Measurements from ENCODE around the gene LBR.

Gene LBR

DNA sequence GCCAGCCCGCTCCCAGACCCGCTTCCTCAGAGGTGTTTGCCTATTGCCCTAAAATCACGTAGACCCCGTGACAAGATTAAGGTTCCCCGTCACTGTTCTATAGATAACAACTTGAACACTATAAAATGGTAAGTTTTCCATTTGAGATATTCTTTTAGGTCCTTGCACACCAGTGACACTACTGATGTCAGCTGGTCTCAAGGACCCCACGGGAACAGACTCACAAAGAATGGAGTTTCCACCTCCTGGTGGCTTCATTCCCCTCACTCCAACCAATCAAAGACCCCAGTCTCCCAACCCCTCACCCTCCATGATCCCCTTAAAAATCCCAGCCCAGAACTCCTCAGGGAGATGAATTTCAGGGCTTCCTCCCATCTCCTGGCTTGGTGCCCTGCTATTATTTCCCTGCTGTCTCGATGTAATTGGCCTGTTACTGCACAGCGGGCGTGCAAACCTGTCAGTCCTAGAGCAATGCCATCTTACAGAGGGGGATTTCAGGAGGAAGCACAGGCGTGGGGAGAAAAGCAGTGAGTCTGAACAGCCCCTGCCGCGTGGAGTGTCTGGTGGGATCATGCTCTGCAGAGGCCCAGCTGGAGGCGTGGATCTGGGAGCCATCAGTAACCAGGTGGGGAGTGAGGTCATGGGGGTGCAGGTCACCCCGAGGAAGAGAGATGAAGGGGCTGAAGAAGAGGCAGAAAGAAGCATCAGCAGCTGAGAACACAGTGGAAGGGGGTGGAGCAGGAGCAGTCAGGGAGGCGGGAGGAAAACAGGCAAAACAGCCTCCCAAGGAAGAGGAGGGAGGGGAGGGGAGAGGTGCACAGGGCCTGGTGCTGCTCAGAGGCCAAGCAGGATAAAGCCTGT is 35.1 kb upstream of the LBR start:
- DNase-seq = no peak

DNA sequence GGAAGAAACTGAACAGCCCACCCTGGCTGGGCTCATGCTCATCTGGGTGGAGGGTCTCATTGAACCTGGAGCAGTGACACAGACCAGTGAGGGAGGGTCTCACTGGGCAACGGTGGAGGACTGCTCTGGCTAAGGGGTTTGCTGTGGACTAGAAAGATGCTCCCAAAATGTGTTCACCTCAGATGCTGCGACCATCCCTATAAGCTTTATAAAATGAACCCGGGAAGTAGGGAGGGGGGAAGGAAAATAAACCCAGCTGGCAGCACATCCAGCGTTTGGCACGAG is 34.5 kb upstream of the LBR start:
- no peak for DNase-seq

DNA sequence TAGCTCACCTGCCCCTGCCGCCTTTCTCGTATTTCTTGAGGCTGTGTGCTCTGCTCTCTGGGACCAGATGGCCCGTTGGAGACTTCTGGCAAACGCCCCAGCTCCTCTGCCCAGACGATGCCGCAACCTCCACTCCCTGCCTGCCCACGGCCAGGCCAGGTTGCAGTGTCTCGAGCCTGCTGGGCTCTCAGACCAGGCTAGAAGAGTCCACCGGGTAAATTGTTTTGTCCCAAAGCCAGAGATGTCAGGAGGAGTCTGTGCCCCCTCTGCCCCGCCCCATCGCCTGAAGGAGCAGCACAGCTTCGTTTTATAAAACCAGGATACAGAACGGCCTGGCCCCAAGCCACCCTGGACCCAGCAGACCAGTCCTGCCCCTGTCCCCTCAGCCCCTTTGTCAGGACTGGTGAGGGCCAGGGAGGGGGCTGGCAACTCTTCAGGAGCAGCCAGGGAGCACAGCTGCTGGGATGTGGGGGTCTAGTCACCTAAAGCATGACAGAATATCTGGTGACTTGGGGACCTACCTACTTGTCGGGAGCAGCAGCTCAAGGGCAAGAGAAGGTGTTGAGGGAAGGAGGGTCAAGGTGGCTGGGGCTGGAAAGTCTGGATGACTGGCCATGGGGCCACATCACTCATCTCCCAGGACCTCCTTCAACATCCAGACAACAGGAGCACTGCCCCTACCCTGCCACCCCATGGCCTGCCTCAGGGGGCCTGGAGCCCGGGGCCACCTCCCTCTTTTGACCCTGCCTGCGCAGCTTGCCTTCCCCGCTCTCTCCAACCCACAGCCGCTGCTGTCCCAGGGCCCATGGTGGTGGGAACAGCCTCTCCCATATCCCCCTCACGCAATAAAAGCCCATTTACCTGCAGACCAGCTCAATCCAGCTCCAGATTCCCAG is 33.9 kb upstream of the LBR start:
- no peak for DNase-seq

DNA sequence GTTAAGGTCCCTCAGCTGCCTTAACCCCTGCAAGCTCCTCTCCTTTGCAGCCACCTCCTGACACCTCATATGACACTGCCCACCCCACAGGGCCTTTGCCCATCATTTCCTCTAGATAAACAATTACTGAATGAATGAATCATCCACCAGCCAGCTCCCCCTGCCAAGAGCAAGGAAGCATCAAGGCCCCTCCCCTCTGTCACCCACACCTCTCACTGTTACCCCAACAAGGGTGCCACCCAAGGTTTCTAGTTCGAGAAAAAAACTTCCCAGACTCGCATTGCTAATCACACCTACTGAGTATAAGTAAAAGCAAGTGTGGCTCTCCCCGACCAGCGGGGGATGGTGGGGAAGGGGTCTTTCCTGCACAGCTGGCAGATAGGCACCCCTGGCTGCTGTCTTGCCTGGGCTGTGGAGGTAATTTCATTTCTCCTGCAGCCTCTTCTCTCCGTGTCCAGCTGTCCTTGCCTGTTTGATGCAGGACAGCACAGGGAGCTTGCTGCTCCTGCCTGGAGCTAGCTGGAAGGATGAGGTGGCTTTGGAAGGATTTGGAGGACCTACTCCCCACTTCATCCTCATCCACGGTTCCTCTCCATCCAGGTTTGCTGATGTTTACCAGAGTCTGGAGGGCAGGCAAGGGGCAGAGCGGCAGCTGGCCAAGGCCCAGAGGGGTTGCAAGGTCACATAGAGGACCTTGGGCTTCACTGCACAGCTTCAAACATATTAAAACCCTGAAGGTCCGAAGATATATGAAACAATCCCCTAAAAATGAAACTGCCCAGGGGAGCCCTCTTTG is 33.1 kb upstream of the LBR start:
- no peak for DNase-seq

DNA sequence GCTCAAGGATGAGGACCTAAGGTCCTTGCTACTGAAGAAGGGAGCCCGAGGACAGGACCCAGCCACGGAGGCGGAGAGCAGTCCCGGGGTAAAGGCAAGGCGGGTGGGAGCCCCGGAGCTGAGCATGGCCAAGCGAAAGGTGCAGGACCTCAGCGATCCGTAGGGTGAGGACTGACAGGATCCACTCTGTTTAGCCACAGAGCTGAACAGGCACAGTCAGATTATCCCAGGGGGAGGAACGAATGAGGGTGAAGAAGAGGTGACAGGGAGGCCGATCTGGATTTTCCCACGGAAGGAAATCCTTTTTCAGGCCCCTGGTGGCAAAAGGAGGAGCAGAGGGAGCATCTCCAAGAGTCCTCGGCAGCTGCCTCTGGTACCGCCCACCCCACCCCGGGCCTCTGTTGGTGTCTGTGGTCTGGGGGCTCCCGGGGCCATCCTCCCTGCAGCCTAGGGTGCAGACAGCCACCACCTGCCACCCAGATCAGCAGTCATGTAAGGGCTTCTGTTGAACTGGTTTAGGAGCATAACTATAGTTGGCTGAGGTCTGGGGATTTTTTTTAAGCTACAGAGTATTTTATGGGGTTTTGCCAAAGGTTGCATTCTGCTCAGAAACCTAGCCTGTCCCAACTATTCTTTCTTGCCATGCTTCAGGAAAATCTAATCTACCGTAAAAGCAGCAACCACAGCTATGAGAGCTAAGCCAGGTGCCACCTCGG is 32.3 kb upstream of the LBR start:
- no peak for DNase-seq

DNA sequence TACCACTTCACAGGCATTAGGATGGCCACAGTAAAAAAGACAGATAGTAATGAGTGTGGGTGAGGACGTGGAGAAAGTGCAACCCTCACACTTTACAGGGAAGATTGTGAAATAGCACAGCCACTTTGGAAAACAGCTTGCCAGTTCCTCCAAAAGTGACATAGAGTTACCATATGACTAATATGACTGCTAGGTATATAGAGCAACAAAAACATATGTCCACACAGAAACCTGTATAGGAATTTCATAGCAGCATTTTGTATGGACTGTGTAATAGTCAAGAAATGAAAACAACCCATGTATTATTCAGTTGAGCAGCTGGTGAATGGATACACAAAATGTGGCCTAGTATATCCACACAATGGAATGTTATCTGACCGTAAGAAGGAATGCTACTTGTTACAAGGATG is 30.4 kb upstream of the LBR start:
- DNase-seq = peak; percentile 83

DNA sequence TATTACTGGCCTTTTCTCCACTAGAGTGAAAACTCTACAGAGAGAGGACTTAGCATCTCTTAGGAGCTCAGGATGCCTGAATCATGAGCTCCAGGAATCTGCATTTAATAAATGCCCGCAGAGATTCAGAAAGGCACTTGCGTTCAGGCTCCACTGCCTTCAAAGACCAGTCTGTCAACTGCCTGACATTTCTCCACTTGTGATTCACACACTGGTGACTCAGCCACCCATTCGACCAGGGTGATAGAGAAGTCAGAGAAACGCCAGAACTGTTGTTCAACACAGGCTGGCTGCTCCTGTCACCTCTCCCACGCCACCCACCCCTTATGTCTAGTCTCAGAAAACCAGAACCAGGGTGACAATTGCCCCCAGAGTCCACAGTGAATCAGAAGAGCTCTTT is 26.9 kb upstream of the LBR start:
- DNase-seq = peak; percentile 85

DNA sequence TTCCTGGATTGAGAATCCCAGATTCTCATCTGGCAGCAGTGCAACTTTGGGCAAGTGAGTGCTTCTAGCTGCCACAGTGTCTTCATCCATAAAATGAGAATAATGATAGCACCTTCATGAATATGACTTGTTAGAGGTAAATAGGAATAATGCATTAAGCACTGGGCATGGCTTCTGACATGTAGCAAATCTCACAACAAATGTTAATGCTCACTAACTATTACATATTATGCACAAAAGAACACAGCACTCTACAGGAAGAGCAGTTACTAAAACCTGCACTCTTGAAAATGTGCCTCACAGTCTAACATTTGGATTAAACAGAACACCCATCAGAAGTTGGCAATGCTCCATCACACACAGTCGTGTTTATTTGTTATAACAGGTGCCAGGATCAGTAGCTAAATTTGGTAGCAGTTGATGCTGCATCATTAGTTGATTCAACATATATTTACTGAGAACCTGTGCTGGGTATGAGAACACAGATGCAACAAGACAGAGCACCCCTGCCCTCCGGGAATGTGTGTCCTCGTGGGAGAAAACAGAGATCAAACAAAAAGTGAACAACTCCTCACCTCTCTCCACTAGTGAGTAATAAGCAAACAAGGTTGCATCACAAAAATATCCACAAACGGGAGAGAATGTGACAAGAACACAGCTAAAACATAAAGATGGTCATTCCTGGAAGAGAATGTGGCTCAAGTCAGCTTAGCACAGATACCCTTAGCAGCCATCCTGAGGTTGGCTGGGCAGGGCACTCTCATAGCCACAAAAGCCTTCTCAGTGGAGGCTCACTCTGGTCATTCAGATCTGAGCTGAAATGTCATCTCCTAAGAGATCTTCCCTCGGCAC is 26.2 kb upstream of the LBR start:
- peak; percentile 10 for DNase-seq

DNA sequence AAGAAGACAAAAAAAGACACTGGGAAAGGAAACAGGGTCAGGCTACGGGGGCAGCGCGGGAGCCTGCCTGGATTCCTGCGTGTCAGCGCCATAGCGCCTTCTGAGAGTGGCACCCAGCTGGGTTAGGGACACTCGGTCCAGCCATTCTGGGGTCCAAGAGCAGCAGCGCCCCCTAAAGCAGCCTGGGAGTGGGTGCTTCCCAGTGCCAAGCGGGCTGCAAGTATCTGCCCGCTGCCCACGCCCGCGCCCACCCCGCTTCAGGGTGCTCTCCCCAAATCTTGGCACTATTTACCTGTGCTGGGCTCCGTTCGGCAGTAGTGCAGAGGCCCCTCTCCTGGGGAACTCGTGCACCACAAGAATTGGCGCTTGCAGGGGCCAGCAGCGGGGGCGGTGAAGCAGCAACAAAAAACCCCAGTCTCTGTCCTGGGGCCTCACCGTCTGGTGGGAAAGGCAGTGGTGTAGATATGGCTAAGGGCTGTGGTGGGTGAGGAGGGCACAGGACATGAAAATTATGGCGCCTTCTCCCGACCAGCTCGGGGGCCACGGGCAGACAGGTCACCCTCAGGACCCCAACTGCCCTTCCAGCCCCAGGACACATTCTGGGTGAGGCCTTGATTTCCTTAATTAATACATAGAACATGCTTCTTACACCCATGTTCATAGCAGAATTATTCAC is 24.1 kb upstream of the LBR start:
- DNase-seq = no peak

DNA sequence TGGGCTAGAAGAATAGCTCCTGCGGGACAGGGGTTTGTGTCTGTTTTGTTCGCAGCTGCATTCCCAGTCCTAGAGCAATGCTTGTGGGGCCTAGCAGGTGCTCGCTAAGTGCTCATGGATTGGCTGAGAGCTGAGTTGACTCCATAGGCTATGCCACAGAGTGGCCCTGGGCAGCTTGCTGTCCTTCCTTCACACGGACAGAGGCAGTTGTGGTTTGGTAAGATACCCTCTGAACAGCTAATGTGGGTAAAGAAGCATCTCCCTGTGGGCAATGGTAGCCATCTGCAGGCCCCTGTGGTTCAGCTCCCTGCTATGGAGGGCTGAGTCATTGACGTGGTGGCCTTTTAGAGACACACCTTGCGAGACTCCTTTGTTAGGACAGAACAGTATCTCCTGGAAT is 23.5 kb upstream of the LBR start:
- DNase-seq = peak; percentile 51

DNA sequence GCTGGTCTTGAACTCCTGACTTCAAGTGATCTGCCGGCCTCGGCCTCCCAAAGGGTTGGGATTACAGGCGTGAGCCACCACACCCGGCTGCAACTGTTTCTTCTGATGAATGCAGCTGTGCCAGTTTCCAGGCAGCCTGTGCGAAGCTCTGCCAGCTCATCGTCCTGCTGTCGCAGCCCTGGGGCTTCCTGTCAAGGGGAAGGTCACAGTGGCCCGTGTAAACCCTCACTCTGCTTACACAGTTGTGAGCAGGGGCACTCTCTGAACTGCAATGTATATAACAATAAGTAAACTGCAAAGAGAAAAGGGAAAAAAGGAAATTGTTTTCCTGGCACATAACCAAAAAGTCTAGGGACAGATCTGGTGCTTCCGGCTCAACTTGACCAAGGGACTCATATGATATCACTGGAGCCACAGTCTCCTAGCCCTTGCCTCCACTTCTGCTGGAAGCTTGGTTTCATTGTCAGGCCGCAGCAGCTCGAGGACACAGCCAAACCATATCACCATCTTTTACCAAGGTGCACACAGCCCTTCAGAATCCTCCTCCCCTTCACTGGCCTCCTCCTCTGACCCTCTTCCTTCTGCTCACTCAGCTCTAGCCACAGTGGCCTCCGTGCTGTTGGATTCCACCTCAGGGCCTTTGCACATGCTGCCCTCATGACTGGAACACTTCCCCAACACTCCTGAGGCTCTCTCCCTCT is 22.8 kb upstream of the LBR start:
- peak; percentile 12 for DNase-seq

DNA sequence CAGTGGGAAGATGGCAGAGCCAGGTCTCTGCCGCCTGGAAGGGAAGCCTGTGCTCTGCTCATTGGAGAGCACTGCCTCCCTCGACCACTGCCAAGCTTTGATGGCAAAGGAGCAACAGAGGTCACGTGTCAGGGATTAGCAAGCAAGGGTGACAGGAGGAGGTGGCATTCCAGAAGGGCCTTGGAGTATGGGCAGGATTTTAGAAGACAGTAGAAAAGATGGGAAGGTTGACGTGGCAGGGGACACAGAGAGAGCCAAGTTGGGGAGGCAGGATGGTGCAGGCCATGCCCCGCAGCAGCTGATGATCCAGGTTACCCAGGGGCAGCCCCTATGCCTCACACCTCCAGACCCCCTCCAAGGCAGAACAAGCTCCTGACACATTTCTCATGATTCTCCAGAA is 21.9 kb upstream of the LBR start:
- no peak for DNase-seq

DNA sequence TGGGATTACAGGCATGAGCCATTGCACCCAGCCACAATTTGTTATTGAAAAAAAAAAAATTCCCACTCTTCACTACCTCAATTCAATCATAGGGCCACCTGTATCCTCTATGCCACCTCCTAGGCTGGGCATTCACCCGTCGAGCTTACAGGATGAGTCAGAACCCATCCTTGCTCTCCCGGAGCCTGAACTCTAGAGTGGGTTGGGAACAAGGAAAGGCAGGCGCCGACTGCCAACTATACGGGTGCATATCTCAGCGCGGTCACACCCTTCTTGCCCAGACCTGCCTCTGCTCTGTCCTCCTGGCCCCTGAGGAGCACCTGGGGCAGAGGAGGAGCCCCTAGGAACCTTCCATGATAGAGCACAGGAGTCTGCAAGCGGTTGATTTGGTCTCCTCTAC is 21.4 kb upstream of the LBR start:
- no peak for DNase-seq

DNA sequence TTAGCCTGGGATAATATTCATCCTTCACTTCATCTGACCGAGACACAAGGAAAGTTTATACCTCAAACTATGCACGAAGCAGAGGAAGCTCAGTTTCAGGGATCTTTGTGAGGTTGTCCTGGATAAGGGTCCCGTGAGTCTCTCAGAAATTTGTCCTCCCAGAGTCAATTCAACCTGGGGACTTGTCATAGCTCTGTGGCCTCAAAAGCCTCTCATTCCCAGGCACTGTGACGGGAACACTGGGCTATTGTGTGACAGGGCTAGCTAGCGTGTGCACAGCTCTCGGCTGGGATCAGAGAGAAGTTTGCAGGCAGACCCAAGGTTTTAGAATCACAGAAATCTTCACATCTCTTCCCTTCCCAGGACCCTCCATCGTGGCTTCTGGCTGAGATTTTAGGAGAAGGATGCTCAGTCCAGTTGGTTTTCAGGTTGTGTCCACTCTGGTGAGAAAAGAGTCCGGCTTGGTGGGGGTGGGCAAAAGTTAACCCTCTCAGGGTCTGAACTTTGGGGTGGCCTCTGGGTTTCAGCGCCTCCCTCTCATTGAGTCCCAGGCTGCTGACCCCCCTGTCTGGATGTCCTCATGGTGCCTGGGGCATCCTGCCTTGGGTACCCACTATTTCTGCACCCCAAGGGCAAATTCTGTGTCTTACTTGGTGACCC is 20.4 kb upstream of the LBR start:
- no peak for DNase-seq

DNA sequence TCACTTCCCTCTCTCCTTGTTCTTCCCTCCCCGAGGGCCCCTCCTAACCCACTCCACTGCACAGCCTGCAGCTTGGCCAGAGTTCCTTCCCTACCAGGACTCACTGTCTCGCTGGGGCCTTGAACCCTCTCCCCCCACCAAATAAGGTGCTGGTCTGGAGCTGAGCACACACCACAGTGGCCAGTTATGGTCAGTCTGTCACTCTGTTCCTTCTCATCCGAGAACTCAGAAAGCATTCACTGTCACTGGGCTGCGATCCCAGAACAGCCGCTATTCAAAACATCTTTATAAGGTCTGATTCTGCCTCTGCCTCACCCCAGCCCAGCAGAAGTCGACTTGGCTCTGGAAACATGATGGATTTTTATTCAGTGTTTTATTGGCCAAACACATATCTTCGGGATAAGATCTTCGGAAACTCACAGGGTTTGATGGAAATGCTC is 19.8 kb upstream of the LBR start:
- peak; percentile 7 for DNase-seq

DNA sequence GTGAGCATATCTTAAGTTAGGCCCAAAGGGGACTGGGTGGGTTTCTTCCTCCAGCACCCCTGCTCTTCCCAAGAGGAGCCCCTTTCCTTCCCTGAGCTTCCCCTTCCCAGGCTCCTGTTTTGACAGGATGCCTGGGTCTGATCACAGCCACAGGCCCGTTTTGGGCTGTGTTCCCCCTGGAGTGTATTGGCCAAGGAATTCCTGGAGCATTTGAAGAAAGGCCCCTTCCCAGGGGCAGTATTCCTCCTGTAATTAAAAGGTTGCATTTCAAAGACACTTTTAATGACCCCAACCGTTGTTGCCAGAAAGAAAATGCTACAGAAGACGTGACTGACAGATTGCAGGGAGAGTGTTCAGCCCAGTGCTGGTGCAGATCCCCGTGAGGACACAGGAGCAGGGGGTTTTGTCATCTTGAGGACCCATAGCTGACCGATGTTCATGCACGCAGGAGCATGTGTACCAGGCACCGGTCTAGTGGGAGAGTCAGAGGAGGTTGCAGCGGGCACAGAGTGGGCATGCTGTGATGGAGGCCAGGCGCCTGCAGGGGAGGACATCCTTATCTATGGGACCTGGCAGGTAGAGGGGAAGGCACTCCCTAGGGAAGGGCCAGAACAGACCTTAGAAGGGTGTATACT is 19.3 kb upstream of the LBR start:
- DNase-seq = no peak

DNA sequence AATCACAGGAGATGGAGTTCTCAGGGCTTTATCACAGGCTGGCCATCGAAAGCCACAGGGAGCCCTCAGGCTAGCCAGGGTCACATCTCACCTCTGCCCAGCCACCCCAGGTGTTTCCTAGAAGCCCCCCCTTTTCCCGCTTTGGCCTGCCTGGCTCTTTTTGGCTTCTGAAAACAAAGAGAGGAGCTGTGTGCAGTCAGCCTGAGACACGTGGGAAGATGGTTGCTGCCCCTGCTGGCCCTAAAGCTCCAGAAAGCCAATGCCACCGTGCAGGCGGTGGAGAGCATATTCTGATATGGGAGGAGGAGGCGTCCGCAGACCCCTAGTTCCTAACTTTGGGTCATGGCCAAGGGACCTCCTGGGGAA is 18.7 kb upstream of the LBR start:
- no peak for DNase-seq

DNA sequence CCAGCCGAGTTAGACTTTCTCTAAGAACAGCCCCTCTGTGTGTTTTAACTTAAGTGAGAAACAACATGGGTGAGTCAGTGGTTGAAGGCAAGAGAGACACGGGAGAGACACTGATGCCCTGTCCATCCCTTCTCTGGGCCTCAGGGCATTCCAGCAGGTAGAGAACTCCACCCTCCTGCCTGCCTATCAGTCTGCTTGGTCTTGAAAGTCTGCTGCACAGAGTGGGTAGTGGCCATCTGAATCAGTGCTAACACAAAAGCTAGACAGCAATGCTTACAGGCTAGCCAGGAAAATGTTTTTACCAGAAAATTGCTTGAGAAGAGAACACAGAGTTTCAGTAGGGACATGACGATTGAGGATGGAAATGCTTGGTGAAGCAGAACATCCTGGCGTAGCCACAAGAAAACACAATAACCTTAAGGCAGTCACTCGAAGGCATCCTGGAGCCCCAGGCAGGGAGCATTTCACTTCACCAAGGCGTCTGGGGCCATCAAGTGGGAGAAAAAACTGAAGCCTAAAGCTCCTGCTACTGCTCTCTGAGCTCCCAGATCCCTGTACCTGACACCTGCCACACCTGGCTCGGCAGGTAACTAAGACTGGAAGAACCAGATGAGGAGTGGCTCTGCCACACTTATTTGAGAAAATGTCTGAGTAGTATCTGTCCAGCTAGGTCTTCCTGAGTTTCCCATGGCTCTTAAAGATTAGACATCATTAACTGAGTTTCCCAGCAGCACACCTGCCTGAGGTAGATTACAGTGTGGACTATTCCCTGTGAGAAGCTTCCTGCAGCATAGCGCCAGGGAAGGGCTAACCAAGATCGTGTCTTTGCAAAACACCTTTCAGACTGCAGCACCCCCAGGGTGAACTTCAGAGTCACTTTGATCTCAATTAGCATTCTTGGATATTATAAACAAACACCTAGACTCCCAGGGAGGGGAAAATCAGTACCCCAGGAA is 18.1 kb upstream of the LBR start:
- DNase-seq = peak; percentile 7
